Stimulated activated naive CD8-positive, alpha-beta T cell treated with anti-CD3 and anti-CD28 coated beads, Interleukin-15, amount 100 ng/mL, for 72 hours (primary cell): ENCODE measurements around the gene NRXN3.
"Not testable (repeated sequence)": the region's sequence is repeated elsewhere in the genome, so short reads cannot be mapped to it uniquely, and the experiment has no call there.

Experiments used
- ATAC-seq: fragments of 150-1000 bp; cut with Tn5 transposase; 2 replicates; pipeline ENCODE4 v1.10.0; 2021; ENCODE audit warnings: mild to moderate bottlenecking, moderate library complexity
- DNase-seq, 2 donors: peaks; one replicate each; pipeline ENCODE4 v3.0.0; 2021 to 2022
- H3K27ac Mint-ChIP-seq, 2 donors: one replicate each; pipeline ENCODE4 v1.8.0; 2022; ENCODE audit warnings: mild to moderate bottlenecking in 2 of 2, mixed read lengths in 2 of 2, moderate library complexity in 2 of 2
- H3K27me3 Mint-ChIP-seq: one replicate; pipeline ENCODE4 v1.8.0; 2022; ENCODE audit warnings: mixed read lengths
- H3K4me1 Mint-ChIP-seq: one replicate; pipeline ENCODE4 v1.8.0; 2022; ENCODE audit warnings: mild to moderate bottlenecking, mixed read lengths
- H3K4me3 Mint-ChIP-seq, 2 donors: one replicate each; pipeline ENCODE4 v1.8.0; 2022; ENCODE audit warnings: mild to moderate bottlenecking in 2 of 2, mixed read lengths in 2 of 2, moderate library complexity in 1 of 2
- H3K9me3 Mint-ChIP-seq, 2 donors: one replicate each; pipeline ENCODE4 v1.8.0; 2022; ENCODE audit warnings: mixed read lengths in 2 of 2

The NRXN3 gene

GRCh38 chr14:79767721-79768120, 1597.5 kb downstream of the NRXN3 start:
- H3K27me3 Mint-ChIP-seq, H3K4me3 Mint-ChIP-seq, ATAC-seq, DNase-seq, H3K27ac Mint-ChIP-seq, H3K4me1 Mint-ChIP-seq: not testable (repeated sequence)
- H3K9me3 Mint-ChIP-seq = peaks cover 16 to 21% of the 10 kb centered on the region in 2 donors

DNA sequence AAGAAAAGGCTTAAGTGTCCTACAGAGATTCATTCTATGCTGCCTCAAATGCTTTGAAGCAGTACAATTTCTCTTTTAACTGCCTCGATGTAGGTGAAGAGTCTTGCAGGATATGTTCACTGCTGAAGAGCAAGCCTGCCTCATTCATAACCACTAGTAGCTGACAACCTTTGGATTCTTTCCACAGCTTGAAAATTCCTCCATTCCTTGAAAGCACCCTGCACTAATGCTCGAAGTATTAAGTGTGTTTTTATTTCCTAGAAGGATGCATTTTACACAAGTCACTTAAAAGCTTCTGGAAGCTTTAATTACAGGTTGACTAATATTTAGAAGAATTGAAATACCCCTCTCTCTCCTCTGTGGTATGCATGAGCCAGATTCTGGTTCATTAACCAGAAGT, 1611.7 kb downstream of the NRXN3 start:
- no peaks in the 10 kb centered on the region for H3K4me1 Mint-ChIP-seq
- H3K4me3 Mint-ChIP-seq = no peak overlapping the region
- DNase-seq (no peak), ATAC-seq (no peak)
- H3K27ac Mint-ChIP-seq = no peak overlapping the region
- peaks cover 5 to 8% of the 10 kb centered on the region in 2 donors for H3K9me3 Mint-ChIP-seq
- no peaks in the 10 kb centered on the region for H3K27me3 Mint-ChIP-seq

DNA sequence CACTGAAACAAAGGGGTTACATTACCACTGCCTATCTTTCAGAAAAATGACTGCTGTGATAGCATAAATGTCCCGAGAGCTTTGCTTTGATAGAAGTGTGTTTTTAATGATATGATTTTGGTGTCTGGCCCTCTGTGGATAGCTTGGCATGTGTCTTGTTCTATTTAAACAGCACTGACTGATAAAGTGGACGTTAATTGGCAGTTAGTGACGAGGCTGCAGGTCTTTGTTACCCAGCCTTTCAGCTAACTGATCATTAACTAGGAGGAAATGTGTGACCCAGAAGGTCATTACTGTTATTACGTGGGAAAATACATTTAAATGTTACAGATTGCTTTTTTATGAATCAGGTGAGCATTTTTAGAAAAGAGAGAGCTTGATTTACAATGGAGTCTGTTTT, 1612.9 kb downstream of the NRXN3 start:
- no peak for ATAC-seq

GRCh38 chr14:79786522-79786921, 1616.3 kb downstream of the NRXN3 start:
- no peak for DNase-seq
- no peaks in the 10 kb centered on the region for H3K27me3 Mint-ChIP-seq

More for the DNA sequence above, 1612.9 kb downstream of the NRXN3 start:
- H3K4me1 Mint-ChIP-seq = no peaks in the 10 kb centered on the region
- no peak for DNase-seq
- no peaks in the 10 kb centered on the region for H3K27me3 Mint-ChIP-seq
- no peak overlapping the region for H3K4me3 Mint-ChIP-seq
- H3K27ac Mint-ChIP-seq = no peak overlapping the region
- H3K9me3 Mint-ChIP-seq = peaks cover 8 to 14% of the 10 kb centered on the region in 2 donors

GRCh38 chr14:79788346-79788745, 1618.2 kb downstream of the NRXN3 start:
- H3K4me3 Mint-ChIP-seq = no peak overlapping the region
- no peak overlapping the region for H3K27ac Mint-ChIP-seq
- no peak for ATAC-seq
- no peak for DNase-seq
- no peaks in the 10 kb centered on the region for H3K27me3 Mint-ChIP-seq
- peaks cover 12 to 17% of the 10 kb centered on the region in 2 donors for H3K9me3 Mint-ChIP-seq
- no peaks in the 10 kb centered on the region for H3K4me1 Mint-ChIP-seq

More at GRCh38 chr14:79786522-79786921, 1616.3 kb downstream of the NRXN3 start:
- Mint-ChIP-seq H3K27ac (no peak overlapping the region), H3K9me3 (peaks cover 12 to 17% of the 10 kb centered on the region in 2 donors), H3K4me3 (no peak overlapping the region), H3K4me1 (no peaks in the 10 kb centered on the region)
- ATAC-seq = no peak

- no peak for DNase-seq
- H3K27ac Mint-ChIP-seq = no peak overlapping the region
Measured at GRCh38 chr14:79791055-79791732, 1621.0 kb downstream of the NRXN3 start.

DNA sequence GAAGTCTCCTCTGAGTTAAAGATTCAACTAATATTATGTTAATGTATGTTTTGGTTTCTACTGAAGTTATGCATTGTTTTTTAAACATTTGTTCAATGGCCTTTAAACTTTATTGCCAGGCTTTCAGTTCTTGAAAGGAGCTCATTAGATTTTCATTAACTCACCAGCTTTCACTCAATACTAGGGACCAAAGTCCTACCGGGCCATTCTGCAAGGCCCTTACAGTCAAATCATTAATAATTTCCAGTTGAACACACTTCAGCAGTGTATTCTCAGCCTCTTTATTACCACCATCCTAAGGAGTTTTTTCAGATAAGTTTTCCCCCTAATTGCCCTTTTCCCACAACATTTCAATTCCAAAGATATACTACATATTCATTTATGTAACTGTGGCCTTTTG, 1631.9 kb downstream of the NRXN3 start:
- Mint-ChIP-seq H3K27ac (no peak overlapping the region), H3K4me3 (no peak overlapping the region), H3K27me3 (no peaks in the 10 kb centered on the region), H3K9me3 (peaks cover 0 to 8% of the 10 kb centered on the region in 2 donors), H3K4me1 (no peaks in the 10 kb centered on the region)
- ATAC-seq (no peak), DNase-seq (no peak)

More at GRCh38 chr14:79791055-79791732, 1621.0 kb downstream of the NRXN3 start:
- Mint-ChIP-seq H3K9me3 (peaks cover 8 to 12% of the 10 kb centered on the region in 2 donors), H3K4me1 (no peaks in the 10 kb centered on the region), H3K27me3 (no peaks in the 10 kb centered on the region), H3K4me3 (no peak overlapping the region)
- ATAC-seq = no peak

- no peaks in the 10 kb centered on the region for H3K27me3 Mint-ChIP-seq
- no peak for DNase-seq
- H3K4me3 Mint-ChIP-seq = no peak overlapping the region
- H3K4me1 Mint-ChIP-seq = no peaks in the 10 kb centered on the region
- H3K9me3 Mint-ChIP-seq = peaks cover 0 to 8% of the 10 kb centered on the region in 2 donors
- ATAC-seq = no peak
- H3K27ac Mint-ChIP-seq = no peak overlapping the region
Measured at GRCh38 chr14:79805636-79806035, 1635.5 kb downstream of the NRXN3 start.

DNA sequence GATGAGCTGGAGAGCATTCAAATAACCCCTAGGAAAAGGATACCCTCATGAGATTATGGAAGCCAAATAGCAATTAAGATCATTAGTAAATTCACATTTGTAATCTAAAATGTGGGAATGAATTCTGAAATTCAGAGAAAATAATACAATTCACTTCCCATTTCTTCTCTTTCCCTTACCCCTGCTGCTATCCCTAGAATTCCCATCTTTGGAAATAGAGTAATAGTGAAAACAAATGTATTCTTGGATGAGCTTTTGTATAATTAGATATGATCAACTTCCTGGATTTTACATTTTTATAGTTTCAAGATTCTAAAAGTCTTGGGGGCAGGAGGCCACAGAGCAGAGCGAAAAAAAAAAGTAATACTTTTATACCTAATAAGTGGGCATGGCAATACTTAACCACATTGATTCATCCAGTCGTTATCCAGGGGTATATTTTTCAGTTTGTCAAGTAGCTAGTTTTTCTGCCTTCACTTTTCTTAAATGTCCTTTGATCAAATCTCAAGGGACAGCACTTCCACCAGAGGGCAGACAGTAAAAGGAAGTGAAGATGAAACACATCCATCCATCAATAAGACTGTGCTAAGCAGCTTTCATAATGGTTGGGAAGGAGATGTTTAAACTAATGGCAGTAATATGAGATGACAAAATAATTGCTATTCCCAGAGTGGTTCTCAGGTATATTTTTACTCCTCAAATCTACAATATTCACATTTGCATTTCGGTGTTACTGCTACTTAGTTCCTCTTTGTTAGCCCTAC, 1639.9 kb downstream of the NRXN3 start:
- no peak for DNase-seq
- H3K27me3 Mint-ChIP-seq = no peaks in the 10 kb centered on the region
- H3K4me3 Mint-ChIP-seq = no peak overlapping the region
- no peak overlapping the region for H3K27ac Mint-ChIP-seq
- no peaks in the 10 kb centered on the region for H3K4me1 Mint-ChIP-seq
- ATAC-seq = no peak
- peaks cover 0 to 7% of the 10 kb centered on the region in 2 donors for H3K9me3 Mint-ChIP-seq

DNA sequence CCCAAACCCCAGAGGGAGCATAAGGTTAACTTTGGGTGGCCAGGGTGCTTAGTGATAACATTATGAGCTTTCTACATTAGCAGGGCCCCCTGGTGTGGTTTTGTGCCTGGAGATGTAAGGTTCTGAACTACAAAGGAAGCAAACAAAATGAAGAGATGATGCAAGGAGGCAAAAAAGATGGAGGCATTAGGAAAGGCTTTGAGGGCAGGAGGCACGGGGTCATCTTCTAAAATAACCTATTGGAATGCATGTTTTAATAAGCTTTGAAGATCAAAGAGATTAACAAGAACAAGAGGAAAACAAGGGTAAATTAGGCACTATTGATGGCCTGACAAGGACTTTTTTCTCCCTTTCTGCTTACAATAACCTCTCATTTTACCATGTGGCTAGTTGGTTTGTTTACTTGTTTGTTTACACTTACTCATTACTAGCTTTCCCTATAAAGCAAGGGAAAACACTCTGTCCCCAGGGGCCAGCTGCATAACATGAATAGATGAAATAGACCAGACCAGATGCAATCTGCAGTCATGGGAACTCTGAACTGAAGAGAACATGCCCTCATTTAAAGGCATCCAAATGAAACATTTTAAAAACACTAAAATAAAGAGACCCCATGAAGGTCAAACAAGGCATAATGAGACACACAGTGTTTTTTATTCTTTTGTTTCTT, 1650.8 kb downstream of the NRXN3 start:
- Mint-ChIP-seq H3K27ac (no peak overlapping the region), H3K4me3 (no peak overlapping the region), H3K9me3 (no peaks in the 10 kb centered on the region), H3K27me3 (no peaks in the 10 kb centered on the region), H3K4me1 (no peaks in the 10 kb centered on the region)
- ATAC-seq (no peak), DNase-seq (no peak)

GRCh38 chr14:79822034-79822433, 1651.9 kb downstream of the NRXN3 start:
- H3K27me3 Mint-ChIP-seq = no peaks in the 10 kb centered on the region
- H3K27ac Mint-ChIP-seq = no peak overlapping the region
- DNase-seq (no peak), ATAC-seq (no peak)
- no peak overlapping the region for H3K4me3 Mint-ChIP-seq
- no peaks in the 10 kb centered on the region for H3K9me3 Mint-ChIP-seq
- no peaks in the 10 kb centered on the region for H3K4me1 Mint-ChIP-seq

DNA sequence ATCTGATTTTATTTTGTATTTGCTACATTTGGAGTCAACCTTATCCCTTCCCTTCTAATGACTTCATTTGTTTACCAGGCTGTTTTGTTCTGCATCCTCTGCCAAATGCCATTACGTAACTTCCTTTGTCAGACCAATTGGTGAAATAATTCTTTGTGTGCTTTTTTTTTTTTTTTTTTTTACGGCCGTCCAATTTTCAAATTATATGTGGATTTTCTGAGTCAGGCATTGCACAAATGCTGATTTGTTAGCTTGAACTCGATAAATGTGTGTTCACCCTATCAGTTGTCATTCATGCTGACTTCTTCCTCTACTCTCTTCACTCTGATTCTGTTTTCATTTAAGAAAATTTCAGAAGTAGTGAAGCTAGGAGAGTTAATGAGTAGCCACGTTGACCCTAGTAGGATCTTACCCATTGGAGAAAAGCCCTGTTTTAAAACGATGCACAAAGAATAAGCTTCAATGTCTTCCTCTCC, 1654.9 kb downstream of the NRXN3 start:
- ATAC-seq = no peak
- H3K27me3 Mint-ChIP-seq = no peaks in the 10 kb centered on the region
- H3K4me3 Mint-ChIP-seq = no peak overlapping the region
- no peaks in the 10 kb centered on the region for H3K9me3 Mint-ChIP-seq
- no peak overlapping the region for H3K27ac Mint-ChIP-seq
- DNase-seq = no peak
- H3K4me1 Mint-ChIP-seq = no peaks in the 10 kb centered on the region

GRCh38 chr14:79826362-79826761, 1656.2 kb downstream of the NRXN3 start:
- DNase-seq (no peak), ATAC-seq (no peak)
- Mint-ChIP-seq H3K4me3 (no peak overlapping the region), H3K9me3 (no peaks in the 10 kb centered on the region), H3K27me3 (no peaks in the 10 kb centered on the region), H3K4me1 (no peaks in the 10 kb centered on the region), H3K27ac (no peak overlapping the region)

GRCh38 chr14:79829405-79830166, 1659.4 kb downstream of the NRXN3 start:
- DNase-seq (no peak), ATAC-seq (no peak)
- H3K4me1 Mint-ChIP-seq = no peaks in the 10 kb centered on the region
- no peak overlapping the region for H3K27ac Mint-ChIP-seq
- no peaks in the 10 kb centered on the region for H3K27me3 Mint-ChIP-seq
- H3K4me3 Mint-ChIP-seq = no peak overlapping the region
- H3K9me3 Mint-ChIP-seq = no peaks in the 10 kb centered on the region

- Mint-ChIP-seq H3K27ac (no peak overlapping the region), H3K27me3 (no peaks in the 10 kb centered on the region), H3K4me3 (no peak overlapping the region), H3K9me3 (no peaks in the 10 kb centered on the region), H3K4me1 (no peaks in the 10 kb centered on the region)
- DNase-seq (no peak), ATAC-seq (no peak)
Measured at GRCh38 chr14:79831195-79831892, 1661.2 kb downstream of the NRXN3 start.
